HFF-Myc (cell line): ENCODE measurements around the gene RGL1.
A peak's percentile ranks its signal among the peaks of the same experiment; 100 is the strongest.

Source experiments
- DNase-seq: peaks from one replicate; pipeline ENCODE4 v3.0.0-alpha.2; 2011; ENCODE audit warnings: low read depth; ENCODE audit errors: extremely low read depth
- H3K4me3 ChIP-seq: replicated peaks from 2 replicates; pipeline ENCODE4 v1.5.1; 2011; ENCODE audit warnings: low read depth, mild to moderate bottlenecking, control low read depth, low read length
- CTCF ChIP-seq: IDR thresholded peaks from 2 replicates; pipeline ENCODE4 v1.5.1; 2012; ENCODE audit warnings: mild to moderate bottlenecking, low read depth, low read length, control low read depth; ENCODE audit errors: missing control alignments

Gene RGL1

GRCh38 chr1:183912265-183912886 is 107.5 kb downstream of the RGL1 start:
- DNase-seq: no peak
- H3K4me3 ChIP-seq: no peak overlapping the region
- no peak for TF ChIP-seq CTCF

- no peak for TF ChIP-seq CTCF
- DNase-seq: no peak
- no peak overlapping the region for H3K4me3 ChIP-seq
These were observed 108.7 kb downstream of the RGL1 start for GRCh38 chr1:183913567-183913993.

- no peak for TF ChIP-seq CTCF
- no peak for DNase-seq
- H3K4me3 ChIP-seq: no peak overlapping the region
These were observed 109.4 kb downstream of the RGL1 start for GRCh38 chr1:183914276-183914675.

- H3K4me3 ChIP-seq: no peak overlapping the region
- TF ChIP-seq CTCF: no peak
- no peak for DNase-seq
These were observed 110.0 kb downstream of the RGL1 start for GRCh38 chr1:183914891-183915290.

GRCh38 chr1:183915625-183916510 is 110.9 kb downstream of the RGL1 start:
- DNase-seq: peak; percentile 96
- no peak overlapping the region for H3K4me3 ChIP-seq
- TF ChIP-seq CTCF: peak; percentile 77

- no peak for TF ChIP-seq CTCF
- H3K4me3 ChIP-seq: no peak overlapping the region
- DNase-seq: no peak
These were observed 111.7 kb downstream of the RGL1 start for GRCh38 chr1:183916574-183916973.
